Skeletal muscle cell (primary cell): ENCODE measurements around the gene HEPN1.

Source experiments
- DNase-seq: peaks from one replicate; pipeline ENCODE4 v3.0.0-alpha.2; 2010; ENCODE audit warnings: low read depth
- H3K4me3 ChIP-seq: 2 replicates; pipeline ENCODE4 v1.5.1; 2011; ENCODE audit warnings: low read depth, mild to moderate bottlenecking, control low read depth, low read length, moderate library complexity

Gene HEPN1

GRCh38 chr11:124918950-124919349 lies at the start of gene HEPN1:
Gene HEPN1 (plus strand): TSS chr11:124919250.
- no peak for DNase-seq
- no peak within 1 kb of the TSS for H3K4me3 ChIP-seq

GRCh38 chr11:124869331-124869730 lies 49.7 kb upstream of the HEPN1 start:
- DNase-seq: no peak
- no peak overlapping the region for H3K4me3 ChIP-seq

- no peak overlapping the region for H3K4me3 ChIP-seq
- DNase-seq: no peak
These were observed 49.1 kb upstream of the HEPN1 start for GRCh38 chr11:124869856-124870387.

- DNase-seq: no peak
- no peak overlapping the region for H3K4me3 ChIP-seq
These were observed 48.6 kb upstream of the HEPN1 start for GRCh38 chr11:124870430-124870829.

GRCh38 chr11:124872280-124872679 lies 46.8 kb upstream of the HEPN1 start:
- H3K4me3 ChIP-seq: no peak overlapping the region
- DNase-seq: no peak

- DNase-seq: no peak
- no peak overlapping the region for H3K4me3 ChIP-seq
These were observed 46.3 kb upstream of the HEPN1 start for GRCh38 chr11:124872741-124873140.

GRCh38 chr11:124873951-124874350 lies 45.1 kb upstream of the HEPN1 start:
- DNase-seq: no peak
- no peak overlapping the region for H3K4me3 ChIP-seq

GRCh38 chr11:124874571-124875255 lies 44.3 kb upstream of the HEPN1 start:
- no peak overlapping the region for H3K4me3 ChIP-seq
- no peak for DNase-seq

GRCh38 chr11:124875401-124875800 lies 43.6 kb upstream of the HEPN1 start:
- no peak for DNase-seq
- peak overlapping the region; percentile 65 for H3K4me3 ChIP-seq

GRCh38 chr11:124875943-124876817 lies 42.9 kb upstream of the HEPN1 start:
- DNase-seq: peak; percentile 88
- H3K4me3 ChIP-seq: peak overlapping the region; percentile 65

- DNase-seq: no peak
- H3K4me3 ChIP-seq: peak overlapping the region; percentile 65
These were observed 42.0 kb upstream of the HEPN1 start for GRCh38 chr11:124876818-124877630.

GRCh38 chr11:124877631-124877909 lies 41.5 kb upstream of the HEPN1 start:
- no peak for DNase-seq
- H3K4me3 ChIP-seq: peak overlapping the region; percentile 65

GRCh38 chr11:124877910-124878758 lies 40.9 kb upstream of the HEPN1 start:
- peak overlapping the region; percentile 65 for H3K4me3 ChIP-seq

GRCh38 chr11:124878759-124879492 lies 40.1 kb upstream of the HEPN1 start:
- H3K4me3 ChIP-seq: no peak overlapping the region
- DNase-seq: no peak

More at GRCh38 chr11:124877910-124878758, 40.9 kb upstream of the HEPN1 start:
- DNase-seq: no peak

GRCh38 chr11:124879493-124880289 lies 39.4 kb upstream of the HEPN1 start:
- no peak overlapping the region for H3K4me3 ChIP-seq
- DNase-seq: no peak

GRCh38 chr11:124880290-124880611 lies 38.8 kb upstream of the HEPN1 start:
- H3K4me3 ChIP-seq: no peak overlapping the region
- DNase-seq: no peak

- no peak for DNase-seq
- no peak overlapping the region for H3K4me3 ChIP-seq
These were observed 38.1 kb upstream of the HEPN1 start for GRCh38 chr11:124880958-124881357.
